Common myeloid progenitor, CD34-positive (primary cell): ENCODE measurements around the gene TEN1.

Source experiments
- CTCF ChIA-PET: fragments of 350-600 bp; sonication (Branson Sonifier 250); formaldehyde crosslinking; loops from one replicate; lab custom pipeline; 2021; ENCODE audit warnings: antibody characterized with exemption; lab: Charles Lee
- POLR2A ChIA-PET: fragments of 350-600 bp; sonication (Branson Sonifier 250); formaldehyde crosslinking; loops from one replicate; lab custom pipeline; 2021; ENCODE audit warnings: antibody characterized with exemption; lab: Charles Lee
- DNase-seq, 3 donors: peaks; one replicate each; pipeline versions ENCODE4 v3.0.0 to v3.0.0-alpha.2; 2013
- H3K27ac ChIP-seq, 2 experiments: 1 replicate in 1 of 2; 2 replicates in 1 of 2; pipeline ENCODE4 v1.7.0; 2013; ENCODE audit warnings: inconsistent platforms in 2 of 2, low read length in 2 of 2, mild to moderate bottlenecking in 2 of 2, low read depth in 1 of 2, moderate library complexity in 1 of 2; ENCODE audit not compliant: severe bottlenecking in 2 of 2, insufficient read depth in 1 of 2, poor library complexity in 1 of 2
- H3K27me3 ChIP-seq, 5 experiments: replicated peaks in 2 of 5; 1 replicate in 3 of 5; 2 replicates in 2 of 5; pipeline versions ENCODE4 v1.6.1 to v1.7.0; 2013; ENCODE audit warnings: low read length in 4 of 5, mild to moderate bottlenecking in 2 of 5, moderate library complexity in 2 of 5, inconsistent platforms in 1 of 5; ENCODE audit not compliant: insufficient read depth in 5 of 5, control insufficient read depth in 4 of 5
- H3K36me3 ChIP-seq, 4 experiments: 1 replicate in 2 of 4; 2 replicates in 2 of 4; pipeline versions ENCODE4 v1.6.1 to v1.7.0; 2013; ENCODE audit warnings: low read length in 3 of 4, control low read depth in 1 of 4, mild to moderate bottlenecking in 1 of 4; ENCODE audit not compliant: control insufficient read depth in 4 of 4, insufficient read depth in 4 of 4
- H3K4me1 ChIP-seq, 4 experiments: 1 replicate in 3 of 4; 2 replicates in 1 of 4; pipeline versions ENCODE4 v1.6.1 to v1.7.1; 2013; ENCODE audit warnings: low read length in 3 of 4, mild to moderate bottlenecking in 3 of 4, control low read depth in 1 of 4, inconsistent platforms in 1 of 4, moderate library complexity in 1 of 4; ENCODE audit not compliant: control insufficient read depth in 4 of 4, insufficient read depth in 4 of 4; ENCODE audit errors: control extremely low read depth in 1 of 4
- H3K4me3 ChIP-seq, 7 experiments: 1 replicate in 4 of 7; 2 replicates in 3 of 7; pipeline versions ENCODE4 v1.5.1 to v1.7.0; 2013; ENCODE audit warnings: mild to moderate bottlenecking in 7 of 7, low read length in 6 of 7, moderate library complexity in 6 of 7, inconsistent platforms in 2 of 7, low read depth in 2 of 7, control low read depth in 1 of 7; ENCODE audit not compliant: insufficient read depth in 4 of 7, control insufficient read depth in 1 of 7; ENCODE audit errors: extremely low read depth in 1 of 7
- H3K9me3 ChIP-seq, 5 experiments: 1 replicate in 4 of 5; 2 replicates in 1 of 5; pipeline versions ENCODE4 v1.6.1 to v1.7.1; 2013; ENCODE audit warnings: low read length in 4 of 5, mild to moderate bottlenecking in 2 of 5, inconsistent platforms in 1 of 5, low read depth in 1 of 5, moderate library complexity in 1 of 5; ENCODE audit not compliant: control insufficient read depth in 4 of 5, insufficient read depth in 2 of 5; ENCODE audit errors: control extremely low read depth in 1 of 5
- WGBS: methylation state at CpG from one replicate; pipeline ENCODE4 v1.1.5; 2013; ENCODE audit not compliant: insufficient coverage; 5-methylcytosine and 5-hydroxymethylcytosine counted together

The TEN1 gene

GRCh38 chr17:75996665-75997590 is 17.9 kb downstream of the TEN1 start:
- Histone ChIP-seq H3K27ac (peak overlapping the region; percentile 40 to 76), H3K4me3 (peak overlapping the region in 6 of 7 experiments; percentile 13 to 53 (median 36)), H3K4me1 (peaks cover 0 to 33% (median 16%) of the 10 kb centered on the region in 4 experiments), H3K36me3 (peaks cover 0 to 11% (median 6%) of the 10 kb centered on the region in 4 experiments), H3K27me3 (no peaks in the 10 kb centered on the region), H3K9me3 (no peaks in the 10 kb centered on the region)
- DNase-seq = peak; percentile 52 to 76 (median 71)
- ChIA-PET POLR2A (interaction anchor here (0.7 to 1.7 kb wide), 3 partner anchors 16 to 97 kb away, joined by 3 to 6 read pairs (median 6); partner anchors contain the start of genes ACOX1 and TEN1), CTCF (interaction anchor here (0.6 to 14.8 kb wide), 9 partner anchors 9 to 402 kb away, joined by 3 to 183 read pairs (median 4); partner anchors contain the start of gene MRPL38)
- WGBS = 5% methylated on average over 16 of the region's 18 CpGs

DNA sequence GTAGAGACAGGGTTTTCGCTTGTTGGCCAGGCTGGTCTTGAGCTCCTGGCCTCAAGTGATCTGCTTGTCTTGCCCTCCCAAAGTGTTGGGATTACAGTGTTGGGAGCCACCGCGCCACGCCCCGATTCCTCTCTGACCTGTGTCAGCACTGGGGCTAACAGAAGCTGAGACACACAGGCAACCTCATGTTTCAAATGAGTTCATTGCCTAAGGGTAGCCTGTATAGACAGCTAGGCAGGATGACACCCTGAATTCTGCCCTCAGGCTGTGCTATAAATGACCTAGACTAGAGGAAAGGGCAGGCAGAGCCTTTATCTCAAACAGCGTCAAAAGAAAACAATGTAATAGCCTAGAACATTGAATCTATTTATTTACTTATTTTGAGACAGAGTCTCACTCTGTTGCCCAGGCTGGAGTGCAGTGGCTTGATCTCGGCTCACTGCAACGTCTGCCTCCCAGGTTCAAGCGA is 19.3 kb downstream of the TEN1 start:
- DNase-seq = no peak
- H3K27ac ChIP-seq = no peak overlapping the region
- peaks cover 0 to 17% (median 13%) of the 10 kb centered on the region in 4 experiments for H3K36me3 ChIP-seq
- peaks cover 0 to 33% (median 16%) of the 10 kb centered on the region in 4 experiments for H3K4me1 ChIP-seq
- no peaks in the 10 kb centered on the region for H3K27me3 ChIP-seq
- H3K9me3 ChIP-seq = no peaks in the 10 kb centered on the region
- no peak overlapping the region for H3K4me3 ChIP-seq
- ChIA-PET CTCF (interaction anchor here (0.7 to 14.8 kb wide), 10 partner anchors 8 to 659 kb away, joined by 3 to 183 read pairs (median 4); partner anchors contain the start of gene MRPL38), POLR2A (no interaction called here)
- WGBS = 96% methylated on average over 8 of the region's 9 CpGs

GRCh38 chr17:76000016-76000754 is 21.1 kb downstream of the TEN1 start:
- Histone ChIP-seq H3K4me3 (no peak overlapping the region), H3K9me3 (no peaks in the 10 kb centered on the region), H3K4me1 (peaks cover 0 to 34% (median 18%) of the 10 kb centered on the region in 4 experiments), H3K27ac (no peak overlapping the region), H3K36me3 (peaks cover 0 to 26% (median 14%) of the 10 kb centered on the region in 4 experiments), H3K27me3 (no peaks in the 10 kb centered on the region)
- CTCF ChIA-PET = interaction anchor here (0.7 to 14.8 kb wide), 16 partner anchors 8 to 282 kb away, joined by 3 to 183 read pairs (median 3); partner anchors contain the start of gene EVPL
- 74% methylated on average over 30 of the region's 31 CpGs for WGBS
- POLR2A ChIA-PET = no interaction called here
- DNase-seq = peak; percentile 54 to 73 (median 70)

DNA sequence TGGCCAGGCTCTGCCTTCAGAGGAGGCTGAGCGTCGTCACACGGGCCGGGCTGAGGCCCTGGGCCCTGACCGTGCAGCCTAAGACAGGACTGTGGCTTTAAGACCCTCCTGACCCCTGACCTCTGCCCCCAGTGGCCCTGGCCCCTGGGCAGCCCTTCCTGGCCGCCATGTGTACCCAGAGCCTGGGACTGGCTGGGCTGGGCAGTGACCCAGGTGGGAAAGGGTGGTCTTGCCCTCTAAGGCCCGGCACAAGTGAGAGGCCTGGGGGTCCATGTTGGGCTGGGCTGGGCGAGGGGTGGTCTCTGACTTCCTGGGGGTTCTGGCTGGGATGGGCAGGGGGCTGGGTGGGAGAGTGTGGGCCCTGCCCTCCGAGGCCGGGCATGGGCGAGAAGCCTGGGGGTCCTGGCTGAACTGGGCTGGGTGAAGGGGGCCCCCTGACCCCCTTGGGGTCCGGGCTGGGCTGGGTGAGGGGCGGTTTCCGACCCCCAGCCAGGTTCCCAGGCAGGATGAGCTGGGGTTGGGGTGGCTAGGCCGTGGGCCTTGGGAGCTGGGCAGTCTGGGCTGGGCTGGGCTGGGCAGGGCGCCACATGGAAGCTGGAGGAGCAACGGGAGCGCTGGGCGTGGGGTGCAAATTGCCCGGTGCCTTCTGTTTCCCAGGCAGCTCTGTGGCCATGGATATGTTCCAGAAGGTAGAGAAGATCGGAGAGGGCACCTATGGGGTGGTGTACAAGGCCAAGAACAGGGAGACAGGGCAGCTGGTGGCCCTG is 21.9 kb downstream of the TEN1 start, which contains the start of gene CDK3:
Gene CDK3 (plus strand): TSS at position 101 of the 767 bp plus-strand sequence. CDS start 571 bp downstream, at position 672.
- Histone ChIP-seq H3K4me1 (peaks cover 0 to 36% (median 25%) of the 10 kb centered on the region in 4 experiments), H3K36me3 (peaks cover 0 to 25% (median 11%) of the 10 kb centered on the region in 4 experiments), H3K27ac (no peak within 1 kb of the TSS), H3K27me3 (no peaks in the 10 kb centered on the region), H3K9me3 (no peaks in the 10 kb centered on the region), H3K4me3 (no peak within 1 kb of the TSS)
- ChIA-PET POLR2A (interaction anchor here (1.5 kb wide), 1 partner anchor 16 kb away, joined by 4 read pairs; no protein-coding TSS in a partner anchor), CTCF (interaction anchor here (0.7 to 14.8 kb wide), 11 partner anchors 7 to 281 kb away, joined by 3 to 183 read pairs (median 4); partner anchors contain the start of gene EVPL)
- DNase-seq = no peak
- 90% methylated on average over 17 of the region's 21 CpGs for WGBS

GRCh38 chr17:76002100-76002499 is 23.1 kb downstream of the TEN1 start:
- DNase-seq = no peak
- WGBS = 98% methylated on average over 12 of the region's 12 CpGs
- Histone ChIP-seq H3K27ac (no peak overlapping the region), H3K4me3 (no peak overlapping the region), H3K36me3 (peaks cover 0 to 28% (median 11%) of the 10 kb centered on the region in 4 experiments), H3K9me3 (no peaks in the 10 kb centered on the region), H3K27me3 (no peaks in the 10 kb centered on the region), H3K4me1 (peaks cover 0 to 25% (median 17%) of the 10 kb centered on the region in 4 experiments)
- ChIA-PET CTCF (interaction anchor here (0.7 to 14.8 kb wide), 11 partner anchors 13 to 277 kb away, joined by 3 to 183 read pairs (median 3); partner anchors contain the start of gene MRPL38), POLR2A (interaction anchor here (1.5 kb wide), 1 partner anchor 18 kb away, joined by 4 read pairs; no protein-coding TSS in a partner anchor)

GRCh38 chr17:76003915-76004314 is 24.9 kb downstream of the TEN1 start:
- H3K36me3 ChIP-seq = peaks cover 0 to 28% (median 12%) of the 10 kb centered on the region in 4 experiments
- H3K27me3 ChIP-seq = no peaks in the 10 kb centered on the region
- H3K27ac ChIP-seq = no peak overlapping the region
- H3K4me1 ChIP-seq = peaks cover 0 to 9% (median 9%) of the 10 kb centered on the region in 4 experiments
- H3K4me3 ChIP-seq = no peak overlapping the region
- ChIA-PET POLR2A (no interaction called here), CTCF (interaction anchor here (0.6 to 14.8 kb wide), 9 partner anchors 8 to 169 kb away, joined by 3 to 183 read pairs (median 5); partner anchors contain the start of gene MRPL38)
- no peak for DNase-seq
- H3K9me3 ChIP-seq = no peaks in the 10 kb centered on the region
- WGBS = 92% methylated on average over 5 of the region's 6 CpGs
